ENCODE measurements around the gene SCN11A.

- TF ChIP-seq CTCF (IDR thresholded peaks at IDR 0.05; ENCODE audit: low read depth, low read length) (no peak), EZH2phosphoT487 (IDR thresholded peaks at IDR 0.05; ENCODE audit: low read depth) (no peak)
Observed at GRCh38 chr3:39025222-39025970, 26.3 kb downstream of the SCN11A start.
